ENCODE measurements around the gene DIAPH2.

DNA sequence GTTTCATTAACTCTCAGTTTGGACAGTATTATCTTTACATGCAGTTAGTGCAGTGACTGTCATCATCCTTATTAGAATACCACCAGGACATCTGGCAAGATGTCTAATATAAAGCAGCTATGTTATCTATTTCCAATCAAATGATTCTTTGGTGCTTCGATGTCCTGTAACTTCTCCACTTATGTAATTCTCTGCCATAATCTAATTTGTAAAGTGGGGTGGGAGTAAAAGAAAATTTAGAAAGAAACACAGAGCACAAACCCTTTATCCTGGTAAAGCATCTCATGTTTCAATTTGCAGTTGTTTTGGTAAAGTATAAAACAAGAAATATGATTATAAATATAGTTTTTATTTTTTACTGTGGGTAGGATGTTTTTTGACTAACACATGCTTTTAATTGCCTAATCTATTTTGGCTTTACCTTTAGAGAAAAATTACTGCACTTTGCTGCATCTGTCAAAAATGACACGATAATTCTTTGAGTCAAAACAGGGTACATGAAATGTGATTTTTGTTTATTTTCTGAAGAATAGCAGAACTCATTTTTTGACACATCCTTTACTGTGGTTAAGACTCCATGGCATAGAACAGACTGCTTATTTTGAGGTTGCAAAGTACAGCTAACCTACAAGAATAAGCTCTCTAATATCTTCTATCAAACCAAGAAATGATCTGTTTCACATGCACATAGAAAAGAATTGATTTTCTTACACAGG, 581.9 kb downstream of the DIAPH2 start:
- TF ChIP-seq, protein P1, sequence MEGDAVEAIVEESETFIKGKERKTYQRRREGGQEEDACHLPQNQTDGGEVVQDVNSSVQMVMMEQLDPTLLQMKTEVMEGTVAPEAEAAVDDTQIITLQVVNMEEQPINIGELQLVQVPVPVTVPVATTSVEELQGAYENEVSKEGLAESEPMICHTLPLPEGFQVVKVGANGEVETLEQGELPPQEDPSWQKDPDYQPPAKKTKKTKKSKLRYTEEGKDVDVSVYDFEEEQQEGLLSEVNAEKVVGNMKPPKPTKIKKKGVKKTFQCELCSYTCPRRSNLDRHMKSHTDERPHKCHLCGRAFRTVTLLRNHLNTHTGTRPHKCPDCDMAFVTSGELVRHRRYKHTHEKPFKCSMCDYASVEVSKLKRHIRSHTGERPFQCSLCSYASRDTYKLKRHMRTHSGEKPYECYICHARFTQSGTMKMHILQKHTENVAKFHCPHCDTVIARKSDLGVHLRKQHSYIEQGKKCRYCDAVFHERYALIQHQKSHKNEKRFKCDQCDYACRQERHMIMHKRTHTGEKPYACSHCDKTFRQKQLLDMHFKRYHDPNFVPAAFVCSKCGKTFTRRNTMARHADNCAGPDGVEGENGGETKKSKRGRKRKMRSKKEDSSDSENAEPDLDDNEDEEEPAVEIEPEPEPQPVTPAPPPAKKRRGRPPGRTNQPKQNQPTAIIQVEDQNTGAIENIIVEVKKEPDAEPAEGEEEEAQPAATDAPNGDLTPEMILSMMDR (IDR thresholded peaks at IDR 0.05): no peak
- no peak for TF ChIP-seq EZH2 (IDR thresholded peaks at IDR 0.05; ENCODE audit: borderline replicate concordance, insufficient read depth, low read depth, low read length, poor library complexity, severe bottlenecking)

Data from B cell (primary cell).